C4-2B (cell line): ENCODE data around the gene RAB39B.

Experiments
- CTCF ChIP-seq: fragments of 450-650 bp; conservative IDR thresholded peaks from 2 replicates; pipeline ENCODE4 v1.5.1; 2017; ENCODE audit warnings: mild to moderate bottlenecking
- ZFX ChIP-seq: fragments of 450-650 bp; IDR thresholded peaks from 2 replicates; pipeline ENCODE4 v1.6.1; 2017

- TF ChIP-seq CTCF (no peak), ZFX (no peak)
Measured at GRCh38 chrX:155259752-155260151, 4.5 kb downstream of the RAB39B start.
